GM12892 (cell line): Measurements from ENCODE around the gene PRKD2.
"Not testable (repeated sequence)": the region's sequence is repeated elsewhere in the genome, so short reads cannot be mapped to it uniquely, and the experiment has no call there.

ENCODE experiments used
- POLR2A ChIP-seq: IDR thresholded peaks from 2 replicates; pipeline ENCODE4 v1.6.1; 2011; ENCODE audit warnings: low read depth, low read length, control low read depth
- POLR2AphosphoS5 ChIP-seq: IDR thresholded peaks from 2 replicates; pipeline ENCODE4 v1.6.1; 2011; ENCODE audit warnings: low read depth, low read length, control low read depth

DNA sequence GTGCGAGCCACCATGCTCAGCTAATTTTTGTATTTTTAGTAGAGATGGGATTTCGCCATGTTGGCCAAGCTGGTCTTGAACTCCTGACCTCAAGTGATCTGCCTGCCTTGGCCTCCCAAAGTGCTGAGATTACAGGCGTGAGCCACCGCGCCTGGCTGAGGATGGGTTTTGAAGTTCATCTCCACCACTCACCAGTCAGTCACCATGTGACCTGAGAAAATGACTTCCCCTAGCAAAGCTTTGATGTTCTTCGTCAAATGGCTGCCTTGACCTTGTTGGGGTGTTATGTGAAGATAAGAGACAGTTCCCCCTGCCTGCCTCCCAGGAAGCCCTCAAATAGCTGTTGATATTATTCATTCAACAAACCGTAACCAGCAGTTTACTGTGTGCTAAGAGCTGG is 87.9 kb downstream of the PRKD2 start:
- not testable (repeated sequence) for TF ChIP-seq POLR2A, POLR2AphosphoS5
